A549 (cell line): Measurements from ENCODE around the gene NSMF. TPM values are rescaled to one million over a fixed set of nuclear protein-coding genes. Genes with fewer than 3 reads are reported as not detected.

Experiments used
- ATAC-seq, 2 experiments: fragments of 200-7000 bp in 1 of 2; fragments of >200 bp in 1 of 2; cut with Nextera tagmentation in 1 of 2; cut with Tn5 transposase in 1 of 2; 3 replicates each; pipeline versions ENCODE4 v1.8.0 to v1.9.1; 2018 to 2020; ENCODE audit warnings: mild to moderate bottlenecking in 1 of 2, moderate library complexity in 1 of 2
- CTCF ChIA-PET: fragments of 300-600 bp; sonication (Branson Sonifier 250); formaldehyde crosslinking; extraction: SDS; loops from one replicate; lab custom pipeline; 2021; ENCODE audit warnings: antibody characterized with exemption, inconsistent platforms; lab: Yijun Ruan, JAX
- POLR2A ChIA-PET: fragments of 350-600 bp; formaldehyde crosslinking; extraction: SDS; loops from one replicate; lab custom pipeline; 2021; ENCODE audit warnings: antibody characterized with exemption, inconsistent platforms; lab: Yijun Ruan, JAX
- DNase-seq, 2 experiments: peaks; one replicate each; pipeline versions ENCODE4 v3.0.0 to v3.0.0-alpha.2; 2011 to 2016; ENCODE audit warnings: low read depth in 1 of 2, low spot score in 1 of 2
- FAIRE-seq: peaks from 2 replicates; lab custom pipeline; 2011; peaks lifted over from hg19 to GRCh38; lab: Jason Lieb, UNC
- H3K27ac ChIP-seq, 2 experiments: fragments of >200 bp; sonication (Bioruptor Twin); formaldehyde crosslinking; 3 replicates each; pipeline ENCODE4 v1.5.1; 2016 to 2017
- H3K4me1 ChIP-seq: fragments of >200 bp; sonication (Bioruptor Twin); formaldehyde crosslinking; 3 replicates; pipeline ENCODE4 v1.6.1; 2016
- H3K4me2 ChIP-seq: fragments of >200 bp; sonication (Bioruptor Twin); formaldehyde crosslinking; 3 replicates; pipeline ENCODE4 v1.6.1; 2016
- H3K4me3 ChIP-seq: fragments of >200 bp; sonication (Bioruptor Twin); formaldehyde crosslinking; 3 replicates; pipeline ENCODE4 v1.5.1; 2016
- H3K9me3 ChIP-seq: fragments of >200 bp; sonication (Bioruptor Twin); formaldehyde crosslinking; 3 replicates; pipeline ENCODE4 v1.6.1; 2016
- CEBPB ChIP-seq, 2 experiments: fragments of >200 bp in 1 of 2; sonication (Bioruptor Twin) in 1 of 2; formaldehyde crosslinking in 1 of 2; IDR thresholded peaks; 2 replicates each; pipeline ENCODE4 v1.6.1; 2012 to 2016
- GATA3 ChIP-seq: IDR thresholded peaks from 2 replicates; pipeline ENCODE4 v1.6.1; 2012; ENCODE audit warnings: borderline replicate concordance
- HOXB5 ChIP-seq: fragments of 250-450 bp; sonication (Bioruptor Pico); IDR thresholded peaks from 2 replicates; pipeline ENCODE4 v1.5.0; 2020; ENCODE audit warnings: mild to moderate bottlenecking, moderate library complexity
- JUNB ChIP-seq: fragments of >200 bp; sonication (Bioruptor Twin); formaldehyde crosslinking; IDR thresholded peaks from 2 replicates; pipeline ENCODE4 v1.6.1; 2016
- MAFK ChIP-seq: fragments of 450-650 bp; IDR thresholded peaks from 2 replicates; pipeline ENCODE4 v1.6.1; 2014; ENCODE audit not compliant: partially characterized antibody
- MAZ ChIP-seq: fragments of 150-350 bp; IDR thresholded peaks from 2 replicates; pipeline ENCODE4 v1.6.1; 2014; ENCODE audit warnings: antibody characterized with exemption, low read depth, low read length, borderline replicate concordance
- NPAS2 ChIP-seq: fragments of 250-450 bp; sonication (Bioruptor Pico); IDR thresholded peaks from 2 replicates; pipeline ENCODE4 v1.8.0; 2022; ENCODE audit warnings: mild to moderate bottlenecking, moderate library complexity, borderline replicate concordance
- POLR2A ChIP-seq: IDR thresholded peaks from 2 replicates; pipeline ENCODE4 v1.6.1; 2012; ENCODE audit warnings: mild to moderate bottlenecking, low read length
- ZFP36 ChIP-seq: fragments of 450-650 bp; IDR thresholded peaks from 2 replicates; pipeline ENCODE4 v1.6.1; 2014; ENCODE audit warnings: borderline replicate concordance; ENCODE audit not compliant: partially characterized antibody
- ZNF302 ChIP-seq: fragments of 250-450 bp; sonication (Bioruptor Pico); IDR thresholded peaks from 2 replicates; pipeline ENCODE4 v1.9.0; 2021; ENCODE audit warnings: inconsistent platforms, mild to moderate bottlenecking, moderate library complexity
- ZSCAN20 ChIP-seq: fragments of 250-450 bp; sonication (Bioruptor Pico); IDR thresholded peaks from 2 replicates; pipeline ENCODE4 v1.8.0; 2022; ENCODE audit warnings: mild to moderate bottlenecking, moderate library complexity
- WGBS: methylation state at CpG from one replicate; pipeline ENCODE4 v1.1.6; 2017; ENCODE audit errors: missing lambda C conversion rate; 5-methylcytosine and 5-hydroxymethylcytosine counted together
- polyA plus RNA-seq, 4 experiments: library from polyadenylated mRNA; depleted of rRNA in 3 of 4; stranded (reverse); fragments of >200 nt; fragmentation: RNase III in 1 of 4; extraction: RNeasy Plus Mini Kit Qiagen cat#74134 plus additional on column Dnase treatment in 1 of 4; gene quantifications; 2 replicates in 3 of 4; 3 replicates in 1 of 4; pipeline ENCODE4 v1.2.3, GENCODE V29; 2011 to 2017
- TF ChIP-seq, protein P1 (sequence below): fragments of 450-650 bp; IDR thresholded peaks from 2 replicates; pipeline ENCODE4 v1.6.1; 2014; ENCODE audit warnings: antibody characterized with exemption
- TF ChIP-seq, protein P2 (sequence below): fragments of 200-600 bp; sonication (generic); IDR thresholded peaks from 2 replicates; pipeline ENCODE4 v1.6.1; 2016; ENCODE audit warnings: antibody characterized with exemption, mild to moderate bottlenecking, moderate library complexity
- TF ChIP-seq, protein P3 (sequence below): fragments of >200 bp; sonication (Bioruptor Twin); formaldehyde crosslinking; IDR thresholded peaks from 2 replicates; pipeline ENCODE4 v1.6.1; 2016

NSMF gene
- polyA plus RNA-seq, 2 of the 4 experiments (the other 2 are of a cell fraction) = 16.0 to 29.2 TPM

DNA sequence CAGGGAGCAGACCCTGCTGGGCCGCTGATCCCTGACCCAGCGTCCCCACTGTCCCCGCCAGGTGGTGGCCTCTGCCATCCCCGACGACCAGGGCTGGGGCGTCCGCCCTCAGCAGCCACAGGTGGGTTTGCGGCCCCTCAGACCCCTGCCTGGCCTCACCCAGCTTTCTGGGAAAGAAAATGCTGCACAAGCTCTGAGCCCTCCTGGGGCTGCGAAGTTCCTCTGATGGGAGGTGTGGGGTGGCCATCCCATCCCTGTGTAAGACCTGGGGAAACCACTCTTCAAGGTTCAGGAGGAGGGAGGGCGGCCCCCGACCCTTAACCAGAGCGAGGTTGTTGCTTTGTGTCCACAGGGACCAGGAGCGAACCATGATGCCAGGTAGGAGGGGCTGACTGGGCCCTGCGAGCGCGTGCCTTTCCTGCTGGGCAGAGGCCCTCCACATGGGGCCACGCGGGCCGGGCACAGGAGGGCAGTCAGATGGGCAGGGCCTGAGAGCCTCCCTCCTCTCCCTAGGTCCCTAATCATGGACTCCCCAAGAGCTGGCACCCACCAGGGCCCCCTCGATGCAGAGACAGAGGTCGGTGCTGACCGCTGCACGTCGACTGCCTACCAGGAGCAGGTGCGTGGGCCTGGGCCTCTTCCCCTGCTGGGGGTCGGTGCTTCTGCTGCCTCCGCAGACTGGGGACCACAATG lies 28.3 kb downstream of the NSMF start:
- H3K4me2 ChIP-seq = 0 out of 3 replicates have a peak overlapping the region, but pooled peaks have one; percentile 74
- no peak for DNase-seq
- TF ChIP-seq MAFK = no peak
- no peak for TF ChIP-seq GATA3
- no peak for TF ChIP-seq POLR2A
- TF ChIP-seq CEBPB (IDR thresholded peaks at IDR 0.05) = no peak
- 73% methylated on average over 8 of the region's 27 CpGs for WGBS
- ChIA-PET POLR2A (interaction anchor here (1.5 kb wide), 1 partner anchor 8 kb away, joined by 5 read pairs; the partner anchor contains the start of genes EXD3 and NOXA1), CTCF (interaction anchor here (1.6 to 8.1 kb wide), 3 partner anchors 7 to 129 kb away, joined by 6 to 98 read pairs (median 86); partner anchors contain the start of genes ENTPD8, EXD3, NOXA1 and NRARP)
- no peak overlapping the region for H3K4me3 ChIP-seq
- peaks cover 16% of the 10 kb centered on the region for H3K4me1 ChIP-seq
- no peaks in the 10 kb centered on the region for H3K9me3 ChIP-seq
- H3K27ac ChIP-seq = no peak overlapping the region
- no peak for FAIRE-seq
- ATAC-seq = no peak

DNA sequence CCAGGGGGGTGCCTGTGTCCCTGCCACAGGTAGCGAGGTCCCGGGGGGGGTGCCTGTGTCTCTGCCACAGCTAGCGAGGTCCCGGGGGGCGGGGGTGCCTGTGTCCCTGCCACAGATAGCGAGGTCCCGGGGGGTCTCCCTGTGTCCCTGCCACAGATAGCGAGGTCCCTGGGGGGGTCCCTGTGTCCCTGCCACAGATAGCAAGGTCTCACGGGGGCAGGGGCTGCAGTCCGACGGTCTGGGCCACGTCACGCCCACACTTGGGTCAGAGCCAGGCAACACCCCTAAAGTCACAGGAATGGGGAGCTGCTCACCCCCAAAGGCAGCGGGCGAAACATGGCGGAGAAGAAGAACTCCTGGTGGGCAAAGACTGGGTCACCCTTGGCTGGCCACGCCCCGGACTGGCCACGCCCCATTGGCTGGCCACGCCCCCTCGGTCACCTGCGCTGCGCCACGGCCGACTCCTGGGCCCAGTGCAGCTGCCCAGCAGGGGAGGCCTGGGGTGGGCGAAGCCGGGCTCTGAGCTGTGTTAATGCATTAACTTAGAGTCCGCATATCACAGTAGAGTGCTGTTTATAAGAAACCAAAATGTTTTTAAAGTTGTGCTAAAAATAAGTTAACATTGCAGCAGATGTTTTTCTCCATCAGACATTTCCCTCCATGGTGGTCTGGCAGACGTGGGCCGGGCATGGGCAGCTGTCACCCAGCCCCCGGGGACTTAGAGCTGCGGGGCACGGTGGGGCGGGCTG lies 29.0 kb downstream of the NSMF start:
- ChIA-PET CTCF (interaction anchor here (1.1 to 8.1 kb wide), 4 partner anchors 15 to 133 kb away, joined by 4 to 98 read pairs (median 5); partner anchors contain the start of genes ENTPD8 and NRARP), POLR2A (no interaction called here)
- H3K4me3 ChIP-seq = peak overlapping the region; percentile 30
- H3K4me1 ChIP-seq = peaks cover 10% of the 10 kb centered on the region; the same call in 1 of the 3 replicates
- 23% methylated on average over 14 of the region's 34 CpGs for WGBS
- ATAC-seq (peak; percentile 45 to 77; a peak in 4 of 6 replicates), DNase-seq (no peak), FAIRE-seq (no peak)
- H3K4me2 ChIP-seq = peak overlapping the region; percentile 74
- H3K9me3 ChIP-seq = no peaks in the 10 kb centered on the region
- no peak for TF ChIP-seq JUNB
- TF ChIP-seq, protein P1, sequence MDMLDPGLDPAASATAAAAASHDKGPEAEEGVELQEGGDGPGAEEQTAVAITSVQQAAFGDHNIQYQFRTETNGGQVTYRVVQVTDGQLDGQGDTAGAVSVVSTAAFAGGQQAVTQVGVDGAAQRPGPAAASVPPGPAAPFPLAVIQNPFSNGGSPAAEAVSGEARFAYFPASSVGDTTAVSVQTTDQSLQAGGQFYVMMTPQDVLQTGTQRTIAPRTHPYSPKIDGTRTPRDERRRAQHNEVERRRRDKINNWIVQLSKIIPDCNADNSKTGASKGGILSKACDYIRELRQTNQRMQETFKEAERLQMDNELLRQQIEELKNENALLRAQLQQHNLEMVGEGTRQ = 0 out of 2 replicates have a peak, but pooled peaks have one; percentile 5
- H3K27ac ChIP-seq = peak overlapping the region in 1 of 2 experiments; percentile 66; a peak in 3 of 6 replicates

DNA sequence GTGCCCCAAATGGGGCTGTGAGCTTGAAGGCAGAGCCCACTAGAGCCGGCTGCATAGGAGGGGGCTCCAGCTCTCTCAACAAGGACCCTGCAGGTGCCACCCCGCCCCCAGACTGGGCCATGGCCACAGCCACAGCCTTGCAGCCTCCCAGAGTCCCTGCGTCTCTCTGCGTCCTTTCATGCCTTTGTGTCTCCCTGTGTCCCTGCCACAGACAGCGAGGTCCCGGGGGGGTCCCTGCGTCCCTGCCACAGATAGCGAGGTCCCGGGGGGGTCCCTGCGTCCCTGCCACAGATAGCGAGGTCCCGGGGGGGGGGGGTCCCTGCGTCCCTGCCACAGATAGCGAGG lies 29.6 kb downstream of the NSMF start:
- TF ChIP-seq HOXB5 (CRISPR knock-in tag) = no peak
- TF ChIP-seq, protein P2, sequence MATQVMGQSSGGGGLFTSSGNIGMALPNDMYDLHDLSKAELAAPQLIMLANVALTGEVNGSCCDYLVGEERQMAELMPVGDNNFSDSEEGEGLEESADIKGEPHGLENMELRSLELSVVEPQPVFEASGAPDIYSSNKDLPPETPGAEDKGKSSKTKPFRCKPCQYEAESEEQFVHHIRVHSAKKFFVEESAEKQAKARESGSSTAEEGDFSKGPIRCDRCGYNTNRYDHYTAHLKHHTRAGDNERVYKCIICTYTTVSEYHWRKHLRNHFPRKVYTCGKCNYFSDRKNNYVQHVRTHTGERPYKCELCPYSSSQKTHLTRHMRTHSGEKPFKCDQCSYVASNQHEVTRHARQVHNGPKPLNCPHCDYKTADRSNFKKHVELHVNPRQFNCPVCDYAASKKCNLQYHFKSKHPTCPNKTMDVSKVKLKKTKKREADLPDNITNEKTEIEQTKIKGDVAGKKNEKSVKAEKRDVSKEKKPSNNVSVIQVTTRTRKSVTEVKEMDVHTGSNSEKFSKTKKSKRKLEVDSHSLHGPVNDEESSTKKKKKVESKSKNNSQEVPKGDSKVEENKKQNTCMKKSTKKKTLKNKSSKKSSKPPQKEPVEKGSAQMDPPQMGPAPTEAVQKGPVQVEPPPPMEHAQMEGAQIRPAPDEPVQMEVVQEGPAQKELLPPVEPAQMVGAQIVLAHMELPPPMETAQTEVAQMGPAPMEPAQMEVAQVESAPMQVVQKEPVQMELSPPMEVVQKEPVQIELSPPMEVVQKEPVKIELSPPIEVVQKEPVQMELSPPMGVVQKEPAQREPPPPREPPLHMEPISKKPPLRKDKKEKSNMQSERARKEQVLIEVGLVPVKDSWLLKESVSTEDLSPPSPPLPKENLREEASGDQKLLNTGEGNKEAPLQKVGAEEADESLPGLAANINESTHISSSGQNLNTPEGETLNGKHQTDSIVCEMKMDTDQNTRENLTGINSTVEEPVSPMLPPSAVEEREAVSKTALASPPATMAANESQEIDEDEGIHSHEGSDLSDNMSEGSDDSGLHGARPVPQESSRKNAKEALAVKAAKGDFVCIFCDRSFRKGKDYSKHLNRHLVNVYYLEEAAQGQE = no peak
- no peak for TF ChIP-seq ZNF302
- no peak for TF ChIP-seq NPAS2 (CRISPR knock-in tag)
- TF ChIP-seq POLR2A = no peak
- TF ChIP-seq, protein P3, sequence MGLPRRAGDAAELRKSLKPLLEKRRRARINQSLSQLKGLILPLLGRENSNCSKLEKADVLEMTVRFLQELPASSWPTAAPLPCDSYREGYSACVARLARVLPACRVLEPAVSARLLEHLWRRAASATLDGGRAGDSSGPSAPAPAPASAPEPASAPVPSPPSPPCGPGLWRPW = no peak
- no peak for TF ChIP-seq ZSCAN20
- no peak for TF ChIP-seq ZFP36
- TF ChIP-seq MAZ = no peak
- CTCF ChIA-PET = interaction anchor here (1.1 to 8.1 kb wide), 4 partner anchors 15 to 132 kb away, joined by 4 to 98 read pairs (median 5); partner anchors contain the start of genes ENTPD8 and NRARP
- 83% methylated on average over 3 of the region's 14 CpGs for WGBS
- H3K9me3 ChIP-seq = no peaks in the 10 kb centered on the region
- FAIRE-seq (no peak), DNase-seq (no peak), ATAC-seq (peak in 1 of 2 experiments; percentile 9; a peak in 1 of 6 replicates)
- peaks cover 14% of the 10 kb centered on the region; the same call in 1 of the 3 replicates for H3K4me1 ChIP-seq
- POLR2A ChIA-PET = no interaction called here
- H3K27ac ChIP-seq = no peak overlapping the region; a peak in 1 of 6 replicates
- no peak overlapping the region; the same call in 2 of the 3 replicates for H3K4me3 ChIP-seq
- H3K4me2 ChIP-seq = peak overlapping the region; percentile 74
